OCI-LY1 (cell line): Measurements from ENCODE around the gene CHAT.

Experiments used
- EZH2 ChIP-seq: fragments of 200-600 bp; sonication (generic), shearing (Covaris generic); IDR thresholded peaks from 2 replicates; pipeline ENCODE4 v1.8.0; 2017; ENCODE audit warnings: borderline replicate concordance, mixed run types, mild to moderate bottlenecking, antibody characterized with exemption, low read length, moderate library complexity, mixed read lengths
- TF ChIP-seq, protein P1 (sequence below): fragments of 200-600 bp; sonication (generic), shearing (Covaris generic); IDR thresholded peaks from 2 replicates; pipeline ENCODE4 v1.5.1; 2017; ENCODE audit warnings: mild to moderate bottlenecking, antibody characterized with exemption, low read length, moderate library complexity, mixed read lengths

DNA sequence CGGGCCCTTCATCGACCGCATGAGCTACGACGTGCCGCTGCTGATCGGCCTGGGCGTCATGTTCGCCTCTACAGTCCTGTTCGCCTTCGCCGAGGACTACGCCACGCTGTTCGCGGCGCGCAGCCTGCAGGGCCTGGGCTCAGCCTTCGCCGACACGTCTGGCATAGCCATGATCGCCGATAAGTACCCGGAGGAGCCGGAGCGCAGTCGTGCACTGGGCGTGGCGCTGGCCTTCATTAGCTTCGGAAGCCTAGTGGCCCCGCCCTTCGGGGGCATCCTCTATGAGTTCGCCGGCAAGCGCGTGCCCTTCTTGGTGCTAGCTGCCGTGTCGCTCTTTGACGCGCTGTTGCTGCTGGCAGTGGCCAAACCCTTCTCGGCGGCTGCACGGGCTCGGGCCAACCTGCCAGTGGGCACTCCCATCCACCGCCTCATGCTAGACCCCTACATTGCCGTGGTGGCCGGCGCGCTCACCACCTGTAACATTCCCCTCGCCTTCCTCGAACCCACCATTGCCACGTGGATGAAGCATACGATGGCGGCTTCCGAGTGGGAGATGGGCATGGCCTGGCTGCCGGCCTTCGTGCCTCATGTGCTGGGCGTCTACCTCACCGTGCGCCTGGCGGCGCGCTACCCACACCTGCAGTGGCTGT lies 2.5 kb upstream of the CHAT start:
- TF ChIP-seq, protein P1, sequence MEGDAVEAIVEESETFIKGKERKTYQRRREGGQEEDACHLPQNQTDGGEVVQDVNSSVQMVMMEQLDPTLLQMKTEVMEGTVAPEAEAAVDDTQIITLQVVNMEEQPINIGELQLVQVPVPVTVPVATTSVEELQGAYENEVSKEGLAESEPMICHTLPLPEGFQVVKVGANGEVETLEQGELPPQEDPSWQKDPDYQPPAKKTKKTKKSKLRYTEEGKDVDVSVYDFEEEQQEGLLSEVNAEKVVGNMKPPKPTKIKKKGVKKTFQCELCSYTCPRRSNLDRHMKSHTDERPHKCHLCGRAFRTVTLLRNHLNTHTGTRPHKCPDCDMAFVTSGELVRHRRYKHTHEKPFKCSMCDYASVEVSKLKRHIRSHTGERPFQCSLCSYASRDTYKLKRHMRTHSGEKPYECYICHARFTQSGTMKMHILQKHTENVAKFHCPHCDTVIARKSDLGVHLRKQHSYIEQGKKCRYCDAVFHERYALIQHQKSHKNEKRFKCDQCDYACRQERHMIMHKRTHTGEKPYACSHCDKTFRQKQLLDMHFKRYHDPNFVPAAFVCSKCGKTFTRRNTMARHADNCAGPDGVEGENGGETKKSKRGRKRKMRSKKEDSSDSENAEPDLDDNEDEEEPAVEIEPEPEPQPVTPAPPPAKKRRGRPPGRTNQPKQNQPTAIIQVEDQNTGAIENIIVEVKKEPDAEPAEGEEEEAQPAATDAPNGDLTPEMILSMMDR, result no peak
- no peak for TF ChIP-seq EZH2
